HepG2 (cell line): ENCODE data around the gene IP6K3. TPM values are rescaled to one million over a fixed set of nuclear protein-coding genes. Genes with fewer than 3 reads are reported as not detected.

Experiments used
- ATAC-seq: fragments of 200-7000 bp; cut with Tn5 transposase; 3 replicates; pipeline ENCODE4 v1.9.1; 2020; ENCODE audit warnings: mild to moderate bottlenecking, moderate library complexity
- BruUV-seq: library from RNA; stranded (reverse); fragments of 400-500 nt; replicated peaks from 2 replicates; lab custom pipeline; 2021; lab: Mats Ljungman, UMichigan
- CTCF ChIA-PET: fragments of 300-600 bp; formaldehyde crosslinking; extraction: SDS; loops from one replicate; lab custom pipeline; 2021; ENCODE audit warnings: low total read pairs, inconsistent platforms, low intra/inter-chr PET ratio; lab: Yijun Ruan, JAX
- POLR2A ChIA-PET: fragments of 350-600 bp; sonication (Branson Sonifier 250); formaldehyde crosslinking; loops from one replicate; lab custom pipeline; 2020; ENCODE audit warnings: antibody characterized with exemption, inconsistent platforms; lab: Yijun Ruan, JAX
- DNase-seq: peaks from one replicate; pipeline ENCODE4 v3.0.0-alpha.2; 2015; ENCODE audit warnings: low spot score
- FAIRE-seq: peaks from 3 replicates; lab custom pipeline; 2011; peaks lifted over from hg19 to GRCh38; lab: Jason Lieb, UNC
- H2AFZ ChIP-seq: one replicate; pipeline ENCODE4 v1.6.1; 2011; ENCODE audit warnings: low read length, inconsistent platforms
- H3K27ac ChIP-seq: fragments of 300-600 bp; 3 replicates; pipeline ENCODE4 v1.8.0; 2011; ENCODE audit warnings: mixed run types, mild to moderate bottlenecking, mixed read lengths, low read length, inconsistent platforms; ENCODE audit not compliant: insufficient read depth; ENCODE audit errors: extremely low read length
- H3K27me3 ChIP-seq, 2 experiments: fragments of 200-600 bp in 1 of 2; 2 replicates in 1 of 2; 3 replicates in 1 of 2; pipeline versions ENCODE4 v1.6.0 to v1.8.0; 2011; ENCODE audit warnings: low read length in 2 of 2, mild to moderate bottlenecking in 2 of 2, moderate library complexity in 2 of 2, inconsistent platforms in 1 of 2; ENCODE audit not compliant: insufficient read depth in 2 of 2, control insufficient read depth in 1 of 2
- H3K36me3 ChIP-seq, 2 experiments: fragments of 200-600 bp in 1 of 2; replicated peaks in 1 of 2; 2 replicates in 1 of 2; 3 replicates in 1 of 2; pipeline versions ENCODE4 v1.5.1 to v1.8.0; 2011; ENCODE audit warnings: low read length in 2 of 2, inconsistent platforms in 1 of 2; ENCODE audit not compliant: insufficient read depth in 2 of 2, control insufficient read depth in 1 of 2
- H3K4me1 ChIP-seq: 2 replicates; pipeline ENCODE4 v1.5.1; 2012; ENCODE audit warnings: low read length, inconsistent platforms; ENCODE audit not compliant: insufficient read depth
- H3K4me2 ChIP-seq: 2 replicates; pipeline ENCODE4 v1.6.0; 2011; ENCODE audit warnings: low read depth, low read length, inconsistent platforms
- H3K4me3 ChIP-seq, 3 experiments: fragments of 200-600 bp in 1 of 3; sonication (generic), shearing (Covaris generic) in 1 of 3; replicated peaks in 1 of 3; 2 replicates each; pipeline ENCODE4 v1.5.1; 2011 to 2016; ENCODE audit warnings: low read length in 3 of 3, inconsistent platforms in 2 of 3, low read depth in 2 of 3, mild to moderate bottlenecking in 2 of 3, control low read depth in 1 of 3, mixed read lengths in 1 of 3; ENCODE audit not compliant: insufficient read depth in 1 of 3
- H3K79me2 ChIP-seq: one replicate; pipeline ENCODE4 v1.6.1; 2011; ENCODE audit warnings: low read length, inconsistent platforms; ENCODE audit not compliant: insufficient read depth
- H3K9ac ChIP-seq: 2 replicates; pipeline ENCODE4 v1.6.0; 2011; ENCODE audit warnings: mild to moderate bottlenecking, low read depth, low read length, inconsistent platforms; ENCODE audit not compliant: insufficient read depth
- H3K9me3 ChIP-seq: 2 replicates; pipeline ENCODE4 v1.5.1; 2012; ENCODE audit warnings: mild to moderate bottlenecking, low read length
- H4K20me1 ChIP-seq: 2 replicates; pipeline ENCODE4 v1.6.0; 2011; ENCODE audit warnings: inconsistent platforms, mild to moderate bottlenecking, low read length, moderate library complexity; ENCODE audit not compliant: insufficient read depth
- ERF ChIP-seq: IDR thresholded peaks from 2 replicates; pipeline ENCODE4 v1.6.1; 2018; ENCODE audit warnings: missing biosample characterization, missing genetic modification reagents
- HNRNPK ChIP-seq: fragments of 200-400 bp; formaldehyde crosslinking; IDR thresholded peaks from 2 replicates; pipeline ENCODE4 v1.6.1; 2018; ENCODE audit warnings: low read length, low read depth, moderate library complexity, mild to moderate bottlenecking; ENCODE audit not compliant: poor library complexity, severe bottlenecking
- RAD51 ChIP-seq: fragments of 450-650 bp; IDR thresholded peaks from 2 replicates; pipeline ENCODE4 v1.6.1; 2016; ENCODE audit warnings: borderline replicate concordance
- ZFP36L2 ChIP-seq: sonication (generic); formaldehyde crosslinking; IDR thresholded peaks from 2 replicates; pipeline ENCODE4 v1.4.0; 2020; ENCODE audit warnings: missing genetic modification reagents
- ZFP62 ChIP-seq: sonication (generic); formaldehyde crosslinking; IDR thresholded peaks from 2 replicates; pipeline ENCODE4 v1.4.0; 2020; ENCODE audit warnings: missing genetic modification reagents
- ZKSCAN1 ChIP-seq: fragments of 150-350 bp; IDR thresholded peaks from 2 replicates; pipeline ENCODE4 v1.6.1; 2014; ENCODE audit warnings: low read length
- ZNF263 ChIP-seq: sonication (generic); formaldehyde crosslinking; IDR thresholded peaks from 2 replicates; pipeline ENCODE4 v1.4.0; 2020; ENCODE audit warnings: missing genetic modification reagents
- ZNF331 ChIP-seq: sonication (generic); formaldehyde crosslinking; IDR thresholded peaks from 2 replicates; pipeline ENCODE4 v1.4.0; 2020; ENCODE audit warnings: missing genetic modification reagents
- ZNF550 ChIP-seq: sonication (generic); formaldehyde crosslinking; IDR thresholded peaks from 2 replicates; pipeline ENCODE4 v1.4.0; 2020; ENCODE audit warnings: mild to moderate bottlenecking, missing genetic modification reagents, borderline replicate concordance
- ZNF563 ChIP-seq: sonication (generic); formaldehyde crosslinking; IDR thresholded peaks from 2 replicates; pipeline ENCODE4 v1.8.0; 2022; ENCODE audit warnings: mild to moderate bottlenecking, moderate library complexity, missing genetic modification reagents
- ZSCAN20 ChIP-seq: sonication (generic); formaldehyde crosslinking; IDR thresholded peaks from 2 replicates; pipeline ENCODE4 v1.4.0; 2020; ENCODE audit warnings: missing genetic modification reagents, mild to moderate bottlenecking, borderline replicate concordance
- WGBS: methylation state at CpG from one replicate; pipeline ENCODE4 v1.1.6; 2017; ENCODE audit warnings: low lambda C conversion rate; 5-methylcytosine and 5-hydroxymethylcytosine counted together
- in situ Hi-C: cut with HindIII; loops from 2 replicates; pipeline ENCODE4 v1.10.0; 2017; ENCODE audit warnings: low pct_unique_long_range_greater_than_20kb; ENCODE audit not compliant: extremely low pct_ligation_motif_present
- intact Hi-C: fragments of 100-400 bp; cut with micrococcal nuclease; formaldehyde crosslinking; loops from one replicate; pipeline ENCODE4 v1.10.0; 2022; ENCODE audit not compliant: unreplicated experiment
- polyA plus RNA-seq, 8 experiments: library from polyadenylated mRNA; depleted of rRNA in 3 of 8; stranded (reverse) in 7 of 8; unstranded in 1 of 8; fragments of >200 nt; fragmentation: Illumina TruSeq in 4 of 8; extraction: Trizol in 4 of 8; gene quantifications; 2 replicates each; pipeline versions ENCODE4 v1.2.1 to v1.2.3, GENCODE V29; 2011 to 2016; ENCODE audit warnings: low read depth in 4 of 8, missing spikeins in 1 of 8, mixed read lengths in 1 of 8; ENCODE audit not compliant: insufficient read depth in 1 of 8
- total RNA-seq, 5 experiments: library from RNA; depleted of rRNA; stranded (reverse); fragments of >200 nt; fragmentation: Illumina TruSeq; extraction: Trizol; gene quantifications; 2 replicates each; pipeline ENCODE4 v1.2.3, GENCODE V29; 2016; ENCODE audit warnings: low read depth in 1 of 5
- TF ChIP-seq, protein P1 (sequence below): sonication (generic); formaldehyde crosslinking; IDR thresholded peaks from 2 replicates; pipeline ENCODE4 v1.4.0; 2020; ENCODE audit warnings: missing genetic modification reagents
- TF ChIP-seq, protein P2 (sequence below): IDR thresholded peaks from 2 replicates; pipeline ENCODE4 v1.6.1; 2016; ENCODE audit warnings: mild to moderate bottlenecking
- TF ChIP-seq, protein P3 (sequence below): IDR thresholded peaks from 2 replicates; pipeline ENCODE4 v1.6.1; 2018; ENCODE audit warnings: missing genetic modification reagents

The IP6K3 gene
- total and polyA plus RNA-seq, 2 of the 13 experiments (the other 11 are each of a cell fraction or from before 2014, with no cell fraction given): 0.11 to 0.18 TPM

DNA sequence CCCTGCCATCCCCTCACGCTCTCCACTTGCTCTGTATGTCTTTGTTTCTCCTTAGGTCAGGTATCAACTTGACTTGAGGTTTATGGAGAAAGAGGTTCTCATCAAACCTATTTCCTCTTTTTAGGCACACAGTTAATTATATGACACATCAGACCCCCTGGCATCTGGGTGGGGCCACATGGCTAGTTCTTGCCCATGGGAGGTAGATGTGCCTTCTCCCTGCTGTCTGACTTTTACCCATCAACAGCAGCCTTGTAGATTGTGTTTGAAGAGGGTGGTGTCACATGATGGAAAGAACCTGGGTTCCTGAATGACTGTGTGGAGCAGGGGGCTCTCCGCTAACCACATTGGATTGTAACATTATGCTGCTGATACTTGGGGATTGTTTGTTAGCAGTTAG is 28.0 kb downstream of the IP6K3 start:
- in situ Hi-C loops (no loop called here), intact Hi-C loops (no loop called here)
- no peak for FAIRE-seq
- H3K79me2 ChIP-seq: no peaks in the 10 kb centered on the region
- ChIA-PET POLR2A (no interaction called here), CTCF (no interaction called here)
- no peaks in the 10 kb centered on the region for H4K20me1 ChIP-seq
- H3K9me3 ChIP-seq: no peaks in the 10 kb centered on the region
- peaks cover 38% of the 10 kb centered on the region for H3K4me1 ChIP-seq
- no peak for DNase-seq
- H3K4me2 ChIP-seq: no peak overlapping the region
- BruUV-seq: no TSS peak
- H3K36me3 ChIP-seq: no peaks in the 10 kb centered on the region
- no peak overlapping the region for H3K27ac ChIP-seq
- ATAC-seq: no peak
- TF ChIP-seq HNRNPK (no peak), RAD51 (no peak), ZNF263 (no peak)
- no peak overlapping the region for H3K9ac ChIP-seq
- no peak overlapping the region for H3K4me3 ChIP-seq
- H2AFZ ChIP-seq: no peak overlapping the region
- H3K27me3 ChIP-seq: peaks cover 0 to 11% of the 10 kb centered on the region in 2 experiments; a peak in 1 of 5 replicates
- 97% methylated on average over 2 of the region's 2 CpGs for WGBS

DNA sequence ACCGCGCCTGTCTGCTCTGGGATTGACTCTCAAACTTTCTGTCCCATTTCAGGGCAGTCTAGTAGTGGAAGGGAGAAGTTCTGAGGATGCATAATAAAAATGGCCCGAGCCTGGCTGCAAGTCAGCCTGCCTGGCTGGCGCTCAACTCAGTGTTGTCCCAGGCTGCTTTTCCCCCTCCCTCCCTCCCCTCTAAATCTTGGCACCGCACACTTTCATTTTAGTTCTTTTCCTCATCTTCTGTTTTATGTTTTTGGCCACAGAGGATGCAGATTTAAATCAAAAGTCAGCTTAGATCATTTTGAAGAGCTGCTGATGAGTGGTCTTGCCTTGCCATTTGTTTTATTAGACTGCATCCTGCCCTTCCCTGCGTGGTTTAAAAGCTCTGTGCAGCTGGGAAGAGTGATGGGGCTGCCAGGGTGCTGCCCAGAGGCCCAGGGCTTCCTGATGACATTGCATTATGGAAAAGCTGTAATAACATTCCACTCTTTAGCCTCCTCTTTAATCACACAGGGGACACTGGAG is 28.7 kb downstream of the IP6K3 start:
- Histone ChIP-seq H3K4me2 (no peak overlapping the region), H3K9ac (no peak overlapping the region), H3K27ac (no peak overlapping the region), H2AFZ (no peak overlapping the region), H3K9me3 (no peaks in the 10 kb centered on the region), H4K20me1 (no peaks in the 10 kb centered on the region), H3K4me1 (peaks cover 39% of the 10 kb centered on the region), H3K79me2 (no peaks in the 10 kb centered on the region), H3K36me3 (no peaks in the 10 kb centered on the region), H3K4me3 (no peak overlapping the region), H3K27me3 (peaks cover 0 to 11% of the 10 kb centered on the region in 2 experiments; a peak in 1 of 5 replicates)
- ChIA-PET POLR2A (no interaction called here), CTCF (no interaction called here)
- BruUV-seq: no TSS peak
- in situ Hi-C loops: no loop called here
- intact Hi-C loops: no loop called here
- FAIRE-seq (no peak), ATAC-seq (no peak), DNase-seq (no peak)
- 12% methylated on average over 6 of the region's 6 CpGs for WGBS
- TF ChIP-seq, protein P1, sequence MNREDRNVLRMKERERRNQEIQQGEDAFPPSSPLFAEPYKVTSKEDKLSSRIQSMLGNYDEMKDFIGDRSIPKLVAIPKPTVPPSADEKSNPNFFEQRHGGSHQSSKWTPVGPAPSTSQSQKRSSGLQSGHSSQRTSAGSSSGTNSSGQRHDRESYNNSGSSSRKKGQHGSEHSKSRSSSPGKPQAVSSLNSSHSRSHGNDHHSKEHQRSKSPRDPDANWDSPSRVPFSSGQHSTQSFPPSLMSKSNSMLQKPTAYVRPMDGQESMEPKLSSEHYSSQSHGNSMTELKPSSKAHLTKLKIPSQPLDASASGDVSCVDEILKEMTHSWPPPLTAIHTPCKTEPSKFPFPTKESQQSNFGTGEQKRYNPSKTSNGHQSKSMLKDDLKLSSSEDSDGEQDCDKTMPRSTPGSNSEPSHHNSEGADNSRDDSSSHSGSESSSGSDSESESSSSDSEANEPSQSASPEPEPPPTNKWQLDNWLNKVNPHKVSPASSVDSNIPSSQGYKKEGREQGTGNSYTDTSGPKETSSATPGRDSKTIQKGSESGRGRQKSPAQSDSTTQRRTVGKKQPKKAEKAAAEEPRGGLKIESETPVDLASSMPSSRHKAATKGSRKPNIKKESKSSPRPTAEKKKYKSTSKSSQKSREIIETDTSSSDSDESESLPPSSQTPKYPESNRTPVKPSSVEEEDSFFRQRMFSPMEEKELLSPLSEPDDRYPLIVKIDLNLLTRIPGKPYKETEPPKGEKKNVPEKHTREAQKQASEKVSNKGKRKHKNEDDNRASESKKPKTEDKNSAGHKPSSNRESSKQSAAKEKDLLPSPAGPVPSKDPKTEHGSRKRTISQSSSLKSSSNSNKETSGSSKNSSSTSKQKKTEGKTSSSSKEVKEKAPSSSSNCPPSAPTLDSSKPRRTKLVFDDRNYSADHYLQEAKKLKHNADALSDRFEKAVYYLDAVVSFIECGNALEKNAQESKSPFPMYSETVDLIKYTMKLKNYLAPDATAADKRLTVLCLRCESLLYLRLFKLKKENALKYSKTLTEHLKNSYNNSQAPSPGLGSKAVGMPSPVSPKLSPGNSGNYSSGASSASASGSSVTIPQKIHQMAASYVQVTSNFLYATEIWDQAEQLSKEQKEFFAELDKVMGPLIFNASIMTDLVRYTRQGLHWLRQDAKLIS (CRISPR knock-in tag): no peak
- no peak for TF ChIP-seq ZFP62 (CRISPR knock-in tag)
- TF ChIP-seq ZNF331 (CRISPR knock-in tag): no peak
- TF ChIP-seq ZNF550: no peak
- TF ChIP-seq ZSCAN20 (CRISPR knock-in tag): no peak
- no peak for TF ChIP-seq ZKSCAN1
- TF ChIP-seq, protein P2, sequence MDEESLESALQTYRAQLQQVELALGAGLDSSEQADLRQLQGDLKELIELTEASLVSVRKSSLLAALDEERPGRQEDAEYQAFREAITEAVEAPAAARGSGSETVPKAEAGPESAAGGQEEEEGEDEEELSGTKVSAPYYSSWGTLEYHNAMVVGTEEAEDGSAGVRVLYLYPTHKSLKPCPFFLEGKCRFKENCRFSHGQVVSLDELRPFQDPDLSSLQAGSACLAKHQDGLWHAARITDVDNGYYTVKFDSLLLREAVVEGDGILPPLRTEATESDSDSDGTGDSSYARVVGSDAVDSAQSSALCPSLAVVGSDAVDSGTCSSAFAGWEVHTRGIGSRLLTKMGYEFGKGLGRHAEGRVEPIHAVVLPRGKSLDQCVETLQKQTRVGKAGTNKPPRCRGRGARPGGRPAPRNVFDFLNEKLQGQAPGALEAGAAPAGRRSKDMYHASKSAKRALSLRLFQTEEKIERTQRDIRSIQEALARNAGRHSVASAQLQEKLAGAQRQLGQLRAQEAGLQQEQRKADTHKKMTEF (CRISPR knock-in tag): no peak
- no peak for TF ChIP-seq ERF (CRISPR knock-in tag)
- no peak for TF ChIP-seq ZNF563 (CRISPR knock-in tag)
- TF ChIP-seq ZFP36L2 (CRISPR knock-in tag): no peak
- TF ChIP-seq, protein P3, sequence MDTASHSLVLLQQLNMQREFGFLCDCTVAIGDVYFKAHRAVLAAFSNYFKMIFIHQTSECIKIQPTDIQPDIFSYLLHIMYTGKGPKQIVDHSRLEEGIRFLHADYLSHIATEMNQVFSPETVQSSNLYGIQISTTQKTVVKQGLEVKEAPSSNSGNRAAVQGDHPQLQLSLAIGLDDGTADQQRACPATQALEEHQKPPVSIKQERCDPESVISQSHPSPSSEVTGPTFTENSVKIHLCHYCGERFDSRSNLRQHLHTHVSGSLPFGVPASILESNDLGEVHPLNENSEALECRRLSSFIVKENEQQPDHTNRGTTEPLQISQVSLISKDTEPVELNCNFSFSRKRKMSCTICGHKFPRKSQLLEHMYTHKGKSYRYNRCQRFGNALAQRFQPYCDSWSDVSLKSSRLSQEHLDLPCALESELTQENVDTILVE (CRISPR knock-in tag): no peak
